NCI-H146 treated with DMSO at 0.1 percent for 48 hours (cell line): ENCODE data around the gene CLDN8.

ENCODE experiments used
- DNase-seq: peaks from one replicate; lab custom pipeline; 2025; ENCODE audit not compliant: unreplicated experiment; lab: John Stamatoyannopoulos, UW

Gene CLDN8

GRCh38 chr21:30206551-30207251, 9.2 kb downstream of the CLDN8 start:
- DNase-seq, result no peak

GRCh38 chr21:30200000-30200399, 15.9 kb downstream of the CLDN8 start:
- DNase-seq, result no peak

DNA sequence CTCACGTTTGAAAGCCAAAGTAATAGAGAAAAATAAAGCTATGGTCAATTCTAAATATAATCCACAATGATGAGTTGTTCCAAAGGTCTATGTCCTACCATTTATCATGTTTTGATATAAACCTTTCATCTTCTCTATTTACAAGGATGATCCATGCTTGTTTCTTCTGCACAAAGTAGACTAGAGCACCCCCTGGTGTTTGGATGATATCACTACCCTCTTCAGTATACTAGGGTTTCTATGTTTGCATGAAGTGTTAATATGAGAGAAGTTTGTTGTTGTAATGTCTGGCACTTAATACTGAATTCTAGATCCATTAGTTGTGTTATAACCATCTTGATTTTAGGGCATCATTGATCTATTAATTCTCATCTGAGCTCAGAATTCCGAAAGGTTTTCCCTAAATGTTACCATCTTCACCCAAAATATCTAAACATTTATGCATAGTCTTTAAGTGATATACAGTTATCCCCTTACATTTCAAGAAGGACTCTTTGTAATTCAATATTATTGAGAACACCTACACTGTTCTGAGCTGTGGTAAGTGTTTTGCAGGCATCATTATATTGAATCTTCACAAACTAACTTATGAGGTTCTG, 21.1 kb downstream of the CLDN8 start:
- peak; percentile 45 for DNase-seq

GRCh38 chr21:30193201-30193600, 22.7 kb downstream of the CLDN8 start:
- no peak for DNase-seq

- no peak for DNase-seq
Observed at GRCh38 chr21:30190554-30190953, 25.3 kb downstream of the CLDN8 start.

DNA sequence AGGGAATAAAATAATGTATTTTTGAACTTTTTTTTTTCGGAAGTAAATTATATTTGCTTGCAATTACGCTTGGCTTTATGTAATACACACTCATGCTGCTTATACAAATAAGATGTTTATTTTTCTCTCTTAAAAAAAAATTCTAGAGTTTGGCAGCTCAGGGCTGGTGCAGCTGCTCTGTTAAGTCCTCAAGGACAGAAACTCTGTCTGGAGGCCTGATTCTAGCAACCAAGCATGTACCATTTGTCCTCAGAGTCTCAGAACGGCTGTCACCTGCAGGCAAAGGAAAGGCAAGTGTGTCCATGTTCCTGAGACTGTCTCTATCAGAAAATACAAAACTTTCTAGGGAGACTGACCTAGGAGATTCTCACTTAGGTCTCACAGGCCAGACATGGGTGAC, 26.1 kb downstream of the CLDN8 start:
- peak; percentile 33 for DNase-seq

GRCh38 chr21:30186242-30186641, 29.7 kb downstream of the CLDN8 start:
- no peak for DNase-seq

DNA sequence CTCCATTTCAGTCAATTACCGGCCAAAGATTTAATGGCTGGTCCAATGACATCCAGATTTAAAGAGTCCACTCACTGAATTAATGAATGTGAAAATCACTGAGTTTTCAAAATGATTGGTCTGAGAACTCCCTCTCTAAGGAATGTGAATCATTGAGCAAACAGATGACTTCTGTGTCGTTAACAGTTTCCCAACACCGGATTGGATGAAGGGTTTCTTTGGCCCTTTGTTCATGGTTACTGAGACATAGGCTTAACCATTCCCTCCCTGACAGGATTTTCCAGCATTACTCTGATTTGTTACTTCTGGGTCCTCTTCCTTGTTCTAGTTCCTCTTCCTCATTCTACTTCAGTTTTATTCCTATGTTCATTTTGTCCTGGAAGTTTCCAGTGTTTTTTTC, 47.8 kb downstream of the CLDN8 start:
- DNase-seq, result no peak

DNA sequence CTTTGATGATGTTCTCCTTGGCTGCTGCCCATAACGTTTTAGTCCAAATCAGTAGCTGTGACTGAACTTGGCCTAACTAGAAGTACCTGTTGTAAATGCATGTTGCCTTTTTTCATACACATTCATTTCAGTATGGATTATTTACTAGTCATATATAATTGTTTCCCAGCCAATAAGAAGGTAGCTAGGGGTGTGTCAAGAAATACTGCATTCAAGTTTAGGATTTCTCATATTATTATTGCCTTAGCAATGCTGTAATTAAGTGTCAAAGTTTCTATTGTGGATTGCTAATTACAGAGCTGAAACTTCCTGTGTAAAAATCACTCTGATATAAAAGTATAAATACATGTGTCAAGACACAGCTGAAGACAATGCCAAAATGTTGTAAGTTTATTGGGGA, 49.2 kb downstream of the CLDN8 start, which contains the start of gene CLDN17:
Gene CLDN17, minus strand, starts transcription at position 101 of the 400 bp plus-strand sequence. CDS start 188 bp downstream, outside the sequence.
- DNase-seq, result no peak

DNA sequence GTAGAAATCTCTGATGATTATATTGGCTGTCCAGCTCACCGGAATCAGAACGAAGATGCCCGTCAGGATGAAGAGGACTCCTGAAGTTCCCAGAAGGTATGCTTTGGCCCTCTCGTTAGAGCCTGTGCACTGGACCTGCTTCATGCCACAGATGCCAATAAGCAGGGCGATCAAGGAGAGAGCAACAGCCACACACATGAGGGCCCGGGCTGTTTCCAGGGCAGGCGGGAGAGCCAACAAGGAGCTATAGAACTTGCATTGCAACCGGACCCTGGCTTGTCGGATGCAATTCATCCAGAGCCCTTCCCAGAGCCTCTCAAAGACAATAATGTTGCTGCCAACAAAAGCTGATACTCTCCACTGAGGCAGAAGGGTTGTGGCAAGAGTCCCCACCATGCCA, 49.7 kb downstream of the CLDN8 start:
- no peak for DNase-seq

DNA sequence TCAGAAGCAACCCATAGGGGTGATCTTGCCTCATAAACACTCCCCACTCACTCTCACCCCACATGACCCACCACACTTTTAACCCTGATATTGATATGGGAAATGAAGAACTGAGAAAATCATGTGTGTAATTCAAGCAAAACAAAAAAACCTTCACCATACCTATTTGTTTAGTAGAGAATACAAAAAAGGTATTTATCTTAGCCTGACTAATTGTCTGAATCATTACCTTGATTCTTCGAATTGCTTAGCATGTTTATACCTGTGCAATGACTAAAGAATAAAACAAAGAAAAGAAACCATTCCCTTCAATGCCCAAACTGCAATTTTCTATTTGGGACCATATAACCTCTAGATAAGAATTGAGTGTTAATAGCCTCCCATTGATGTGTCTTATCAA, 51.1 kb downstream of the CLDN8 start:
- peak; percentile 64 for DNase-seq
